Measurements from ENCODE around the gene NPEPPS. TPM values are rescaled to one million over a fixed set of nuclear protein-coding genes. Genes with fewer than 3 reads are reported as not detected.

Gene NPEPPS
- total RNA-seq, 1 experiment from 2014 or later: 207 TPM

DNA sequence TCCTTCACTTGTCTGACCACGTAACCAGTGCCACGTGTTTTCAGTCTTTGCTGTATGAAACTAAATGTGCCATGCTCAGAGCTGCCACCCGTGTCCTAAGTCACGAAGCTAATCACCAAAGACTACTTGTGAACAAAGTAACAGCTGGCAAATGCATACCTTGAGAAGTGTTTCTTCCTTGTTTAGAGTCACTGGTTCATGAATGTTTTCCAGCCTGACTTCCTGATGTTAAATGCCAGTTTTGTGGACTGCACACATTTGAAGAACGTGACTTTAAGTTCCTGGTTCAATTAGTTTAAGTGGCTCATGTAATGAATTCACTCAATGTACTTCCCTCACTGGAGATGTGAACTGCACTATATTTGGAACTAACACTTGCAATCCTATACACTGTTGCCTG lies 98.9 kb downstream of the NPEPPS start:
- H3K4me3 ChIP-seq (replicated peaks in 1 of 2; ENCODE audit: low read depth in 1 of 2, low read length in 2 of 2): no peak overlapping the region
- BruUV-seq (replicated peaks): no TSS peak
- no peaks in the 10 kb centered on the region for H3K36me3 ChIP-seq (ENCODE audit: control insufficient read depth in 1 of 2, insufficient read depth in 2 of 2, low read length in 2 of 2)
- H3K27ac ChIP-seq (ENCODE audit: low read depth, low read length): no peak overlapping the region
- no peak for TF ChIP-seq SIN3A (IDR thresholded peaks at IDR 0.05; ENCODE audit: low read depth)
- TF ChIP-seq ZNF274 (IDR thresholded peaks at IDR 0.05; ENCODE audit: low read depth, low read length): no peak
- TF ChIP-seq CBX3 (IDR thresholded peaks at IDR 0.05; ENCODE audit: low read depth): no peak
- no peak for TF ChIP-seq EZH2 (IDR thresholded peaks at IDR 0.05)
- TF ChIP-seq, protein P1, sequence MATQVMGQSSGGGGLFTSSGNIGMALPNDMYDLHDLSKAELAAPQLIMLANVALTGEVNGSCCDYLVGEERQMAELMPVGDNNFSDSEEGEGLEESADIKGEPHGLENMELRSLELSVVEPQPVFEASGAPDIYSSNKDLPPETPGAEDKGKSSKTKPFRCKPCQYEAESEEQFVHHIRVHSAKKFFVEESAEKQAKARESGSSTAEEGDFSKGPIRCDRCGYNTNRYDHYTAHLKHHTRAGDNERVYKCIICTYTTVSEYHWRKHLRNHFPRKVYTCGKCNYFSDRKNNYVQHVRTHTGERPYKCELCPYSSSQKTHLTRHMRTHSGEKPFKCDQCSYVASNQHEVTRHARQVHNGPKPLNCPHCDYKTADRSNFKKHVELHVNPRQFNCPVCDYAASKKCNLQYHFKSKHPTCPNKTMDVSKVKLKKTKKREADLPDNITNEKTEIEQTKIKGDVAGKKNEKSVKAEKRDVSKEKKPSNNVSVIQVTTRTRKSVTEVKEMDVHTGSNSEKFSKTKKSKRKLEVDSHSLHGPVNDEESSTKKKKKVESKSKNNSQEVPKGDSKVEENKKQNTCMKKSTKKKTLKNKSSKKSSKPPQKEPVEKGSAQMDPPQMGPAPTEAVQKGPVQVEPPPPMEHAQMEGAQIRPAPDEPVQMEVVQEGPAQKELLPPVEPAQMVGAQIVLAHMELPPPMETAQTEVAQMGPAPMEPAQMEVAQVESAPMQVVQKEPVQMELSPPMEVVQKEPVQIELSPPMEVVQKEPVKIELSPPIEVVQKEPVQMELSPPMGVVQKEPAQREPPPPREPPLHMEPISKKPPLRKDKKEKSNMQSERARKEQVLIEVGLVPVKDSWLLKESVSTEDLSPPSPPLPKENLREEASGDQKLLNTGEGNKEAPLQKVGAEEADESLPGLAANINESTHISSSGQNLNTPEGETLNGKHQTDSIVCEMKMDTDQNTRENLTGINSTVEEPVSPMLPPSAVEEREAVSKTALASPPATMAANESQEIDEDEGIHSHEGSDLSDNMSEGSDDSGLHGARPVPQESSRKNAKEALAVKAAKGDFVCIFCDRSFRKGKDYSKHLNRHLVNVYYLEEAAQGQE (IDR thresholded peaks at IDR 0.05; ENCODE audit: low read depth): no peak
- TF ChIP-seq EZH2phosphoT487 (IDR thresholded peaks at IDR 0.05; ENCODE audit: borderline replicate concordance): no peak
- TF ChIP-seq EGR1 (IDR thresholded peaks at IDR 0.05; ENCODE audit: low read depth): no peak
- TF ChIP-seq YY1 (IDR thresholded peaks at IDR 0.05; ENCODE audit: extremely low read depth, insufficient replicate concordance, low read depth, low read length): no peak
- TF ChIP-seq ELF1 (IDR thresholded peaks at IDR 0.05; ENCODE audit: borderline replicate concordance, low read depth): no peak
- TF ChIP-seq, protein P2, sequence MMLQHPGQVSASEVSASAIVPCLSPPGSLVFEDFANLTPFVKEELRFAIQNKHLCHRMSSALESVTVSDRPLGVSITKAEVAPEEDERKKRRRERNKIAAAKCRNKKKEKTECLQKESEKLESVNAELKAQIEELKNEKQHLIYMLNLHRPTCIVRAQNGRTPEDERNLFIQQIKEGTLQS (IDR thresholded peaks at IDR 0.05): no peak
- no peak for TF ChIP-seq SRF (IDR thresholded peaks at IDR 0.05; ENCODE audit: low read depth)
- no peak for TF ChIP-seq MAX (IDR thresholded peaks at IDR 0.05)
- no peak for TF ChIP-seq TCF7L2 (IDR thresholded peaks at IDR 0.05; ENCODE audit: borderline replicate concordance, extremely low read depth, insufficient read depth, insufficient read length)
- no peak for TF ChIP-seq SP1 (IDR thresholded peaks at IDR 0.05; ENCODE audit: low read depth)
- TF ChIP-seq ZFX (IDR thresholded peaks at IDR 0.05): no peak
- TF ChIP-seq CTCF (IDR thresholded peaks at IDR 0.05 in 2 of 3, conservative IDR thresholded peaks at IDR 0.05 in 1 of 3; ENCODE audit: borderline replicate concordance in 1 of 3, insufficient read depth in 1 of 3, low read depth in 2 of 3, low read length in 2 of 3): no peak
- TF ChIP-seq JUND (IDR thresholded peaks at IDR 0.05): no peak
- no peak for TF ChIP-seq CEBPB (IDR thresholded peaks at IDR 0.05; ENCODE audit: low read depth)
- no peak for TF ChIP-seq POLR2AphosphoS5 (IDR thresholded peaks at IDR 0.05; ENCODE audit: low read depth, low read length)
- TF ChIP-seq RAD21 (IDR thresholded peaks at IDR 0.05; ENCODE audit: low read depth): no peak
- H3K4me1 ChIP-seq (ENCODE audit: control insufficient read depth in 1 of 2, insufficient read depth in 2 of 2, low read length in 2 of 2): no peaks in the 10 kb centered on the region
- H4K20me1 ChIP-seq (ENCODE audit: insufficient read depth): no peaks in the 10 kb centered on the region
- H3K4me2 ChIP-seq (ENCODE audit: low read length): no peak overlapping the region
- no peaks in the 10 kb centered on the region for H3K27me3 ChIP-seq (ENCODE audit: insufficient read depth, low read length)
- ChIA-PET CTCF (no interaction called here), POLR2A (interaction anchor here (0.8 to 1.4 kb wide), 2 partner anchors 20 to 21 kb away, joined by 3 to 6 read pairs; partner anchors contain the start of gene KPNB1), RAD21 (ENCODE audit: low non-redundant PET in 1 of 2, low total read pairs in 2 of 2, uncharacterized antibody in 2 of 2, unreplicated experiment in 2 of 2) (no interaction called here)
- no peak for DNase-seq (ENCODE audit: low read depth, low spot score)
- H3K9me2 ChIP-seq (ENCODE audit: insufficient read depth): no peaks in the 10 kb centered on the region
- no peaks in the 10 kb centered on the region for H3K9me3 ChIP-seq (ENCODE audit: control insufficient read depth in 1 of 2, insufficient read depth in 1 of 2, low read depth in 1 of 2, low read length in 2 of 2)
- H2AFZ ChIP-seq (ENCODE audit: low read depth, low read length, poor library complexity, severe bottlenecking): no peak overlapping the region
- ATAC-seq: no peak
- no peaks in the 10 kb centered on the region for H3K79me2 ChIP-seq (ENCODE audit: insufficient read depth, low read length)
- H3K9ac ChIP-seq (ENCODE audit: low read length): no peak overlapping the region
- intact Hi-C loops (cut with micrococcal nuclease): no loop called here

Data from HCT116 (cell line).